Dermis microvascular lymphatic vessel endothelial cell (primary cell): ENCODE results near the gene CRISPLD2. TPM values are rescaled to one million over a fixed set of nuclear protein-coding genes. Genes with fewer than 3 reads are reported as not detected.

ENCODE experiments used
- DNase-seq, 2 donors: peaks; one replicate each; pipeline versions ENCODE4 v3.0.0 to v3.0.0-alpha.2; 2010; ENCODE audit warnings: low read depth in 2 of 2
- total RNA-seq: library from RNA; depleted of rRNA; stranded (reverse); fragments of >200 nt; gene quantifications from 2 replicates; pipeline ENCODE4 v1.2.1, GENCODE V29; 2014

CRISPLD2 gene
- total RNA-seq, 1 donor from 2014 or later: under 0.01 TPM

DNA sequence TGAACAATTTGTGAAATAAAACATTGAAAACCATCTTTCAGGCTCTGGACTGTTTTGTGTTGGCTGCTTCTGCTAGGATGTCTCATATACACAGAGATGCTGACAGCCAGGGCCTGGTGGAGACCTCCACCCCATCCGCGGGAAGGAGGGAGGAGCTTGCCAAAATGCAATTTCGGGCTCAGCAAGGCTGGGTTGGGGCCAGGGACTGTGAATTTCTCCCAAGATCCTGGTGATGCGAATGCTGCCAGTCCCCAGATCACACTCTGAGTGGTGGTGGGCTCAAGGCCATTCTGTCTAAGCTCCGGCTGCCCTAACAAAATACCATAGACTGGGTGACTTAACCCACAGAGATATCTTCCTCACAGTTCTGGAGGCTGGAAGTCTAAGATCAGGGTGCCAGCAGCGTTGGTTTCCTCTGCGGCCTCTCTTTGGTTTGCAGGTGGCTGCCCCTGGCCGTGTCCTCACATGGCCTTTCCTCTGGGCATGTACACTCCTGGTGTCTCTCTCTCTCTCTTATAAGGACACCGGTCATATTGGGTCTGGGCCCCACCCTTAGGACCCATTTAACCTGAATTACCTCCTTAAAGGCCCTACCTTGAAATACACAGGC is 89.8 kb downstream of the CRISPLD2 start:
- no peak for DNase-seq

DNA sequence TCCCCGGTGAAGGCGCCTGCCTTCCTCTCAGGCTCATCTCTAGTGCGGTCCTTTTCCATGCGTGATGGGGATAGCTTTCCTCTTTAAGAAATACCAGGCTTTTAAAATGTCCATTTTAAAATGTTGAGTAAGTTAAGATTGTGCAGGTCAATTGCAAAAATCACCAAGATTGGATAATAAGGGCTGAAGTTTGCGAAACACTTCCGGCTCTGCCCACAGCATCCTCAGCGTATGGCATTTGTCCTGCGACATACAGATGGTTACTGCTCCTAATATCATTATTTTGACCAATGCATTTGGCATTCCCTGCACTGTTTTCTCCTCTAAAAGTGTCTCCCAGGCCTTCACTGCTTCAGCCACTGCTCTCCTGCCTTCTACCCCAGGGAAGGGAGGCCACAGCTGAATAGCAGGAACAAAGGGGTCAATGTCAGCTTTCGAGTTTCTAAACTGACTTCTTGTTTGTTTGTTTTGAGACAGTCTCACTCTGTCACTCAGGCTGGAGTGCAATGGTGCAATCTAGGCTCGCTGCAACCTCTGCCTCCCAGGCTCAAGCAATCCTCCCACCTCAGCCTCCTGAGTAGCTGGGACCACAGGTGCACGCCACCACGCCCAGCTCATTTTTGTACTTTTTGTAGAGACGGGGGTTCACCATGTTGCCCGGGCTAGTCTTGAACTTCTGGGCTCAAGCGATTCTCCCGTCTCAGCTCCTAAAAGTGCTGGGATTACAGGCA is 91.9 kb downstream of the CRISPLD2 start:
- DNase-seq: no peak

DNA sequence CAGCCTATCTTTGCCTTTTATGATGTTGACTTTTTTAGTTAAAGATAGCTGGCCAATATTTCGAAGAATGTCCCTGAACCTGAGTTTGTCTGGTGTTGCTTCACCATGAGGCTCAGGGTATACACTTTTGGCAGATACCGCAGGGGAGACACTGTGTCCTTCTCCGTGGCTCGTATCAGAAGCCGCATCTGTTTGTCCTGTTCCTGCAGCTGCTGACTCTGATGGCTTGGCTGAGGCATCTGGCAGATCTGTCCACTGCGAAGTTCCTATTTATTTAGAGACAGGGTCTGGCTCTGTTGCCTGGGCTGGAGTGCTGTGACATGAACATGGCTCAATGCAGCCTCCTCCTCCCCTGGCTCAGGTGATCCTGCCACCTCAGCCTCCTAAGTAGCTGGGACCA is 93.5 kb downstream of the CRISPLD2 start:
- peak in 1 of 2 donors; percentile 9 for DNase-seq

DNA sequence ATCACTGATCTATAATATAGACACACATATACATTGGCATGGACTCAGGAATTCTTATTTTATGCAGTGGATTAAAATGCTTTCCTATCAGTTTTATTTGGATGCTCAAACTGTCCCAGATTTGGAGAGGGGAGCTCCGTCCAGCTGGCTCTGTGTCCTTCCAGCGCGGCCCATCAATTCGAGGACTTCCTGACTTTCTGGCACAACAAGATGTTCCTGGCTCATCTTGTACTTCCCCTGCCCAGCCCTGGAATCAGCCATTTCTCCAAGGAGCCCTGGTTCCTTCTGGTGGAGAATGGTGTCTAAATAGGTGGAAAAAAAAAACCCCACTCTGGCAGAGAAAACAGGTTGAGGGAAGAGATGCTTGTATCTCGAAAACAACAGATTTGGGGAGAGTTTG is 94.5 kb downstream of the CRISPLD2 start:
- no peak for DNase-seq

DNA sequence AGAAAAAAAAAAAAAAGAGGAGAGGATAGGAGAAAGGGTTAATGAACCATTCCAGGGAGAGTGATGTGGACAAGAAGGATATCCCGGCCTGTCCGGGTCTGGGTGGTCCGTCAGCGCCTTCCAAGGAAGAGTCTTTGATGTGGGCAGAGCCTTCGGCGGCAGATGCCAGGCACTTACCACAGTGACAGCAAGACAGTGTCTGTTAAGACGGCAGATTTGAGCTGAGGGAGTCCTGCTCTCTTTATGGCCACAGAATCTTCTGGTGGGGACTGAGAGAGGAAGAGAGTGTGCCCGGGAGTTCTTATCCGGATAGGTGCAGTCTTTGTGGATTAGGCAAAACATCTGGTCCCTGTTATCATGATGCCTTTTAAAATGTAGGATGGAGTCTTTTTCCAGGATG is 96.4 kb downstream of the CRISPLD2 start:
- DNase-seq: no peak

DNA sequence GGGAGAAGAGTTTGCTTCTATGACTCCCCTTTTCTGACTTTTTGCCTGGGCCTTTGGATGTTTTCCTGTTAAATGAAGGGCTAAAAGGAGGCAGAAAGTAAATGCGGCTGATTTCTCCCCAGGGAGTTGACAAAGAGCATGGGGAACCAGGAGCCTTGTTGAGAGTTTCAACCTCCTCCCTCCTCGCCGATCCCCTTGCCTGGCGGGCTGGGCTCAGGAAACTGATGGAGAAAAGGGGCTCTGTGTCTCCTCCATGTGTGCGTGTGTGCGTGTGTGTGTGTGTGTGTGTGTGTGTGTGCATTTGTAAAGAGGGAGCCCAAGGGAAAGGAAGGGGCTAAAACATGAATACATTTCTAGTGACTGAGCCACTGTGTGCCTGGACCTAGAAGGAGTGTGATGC is 97.1 kb downstream of the CRISPLD2 start:
- DNase-seq: no peak

DNA sequence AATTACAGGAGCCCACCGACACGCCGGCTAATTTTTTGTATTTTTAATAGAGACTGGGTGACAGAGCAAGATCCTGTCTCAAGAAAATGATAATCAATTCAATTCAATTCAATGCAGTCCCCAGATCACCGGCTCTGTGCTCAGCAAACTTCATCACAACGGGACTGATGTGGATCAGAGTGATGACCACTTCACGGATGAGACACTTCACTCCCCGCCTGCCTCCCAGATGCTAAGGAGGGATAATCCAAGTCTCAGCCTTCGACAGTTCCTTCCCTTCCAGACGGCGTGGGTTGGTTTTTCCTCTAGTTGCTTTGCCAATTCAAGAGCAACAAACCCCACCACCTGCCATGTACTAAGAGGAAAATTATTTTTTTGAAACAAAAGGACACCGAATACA is 97.7 kb downstream of the CRISPLD2 start:
- no peak for DNase-seq

DNA sequence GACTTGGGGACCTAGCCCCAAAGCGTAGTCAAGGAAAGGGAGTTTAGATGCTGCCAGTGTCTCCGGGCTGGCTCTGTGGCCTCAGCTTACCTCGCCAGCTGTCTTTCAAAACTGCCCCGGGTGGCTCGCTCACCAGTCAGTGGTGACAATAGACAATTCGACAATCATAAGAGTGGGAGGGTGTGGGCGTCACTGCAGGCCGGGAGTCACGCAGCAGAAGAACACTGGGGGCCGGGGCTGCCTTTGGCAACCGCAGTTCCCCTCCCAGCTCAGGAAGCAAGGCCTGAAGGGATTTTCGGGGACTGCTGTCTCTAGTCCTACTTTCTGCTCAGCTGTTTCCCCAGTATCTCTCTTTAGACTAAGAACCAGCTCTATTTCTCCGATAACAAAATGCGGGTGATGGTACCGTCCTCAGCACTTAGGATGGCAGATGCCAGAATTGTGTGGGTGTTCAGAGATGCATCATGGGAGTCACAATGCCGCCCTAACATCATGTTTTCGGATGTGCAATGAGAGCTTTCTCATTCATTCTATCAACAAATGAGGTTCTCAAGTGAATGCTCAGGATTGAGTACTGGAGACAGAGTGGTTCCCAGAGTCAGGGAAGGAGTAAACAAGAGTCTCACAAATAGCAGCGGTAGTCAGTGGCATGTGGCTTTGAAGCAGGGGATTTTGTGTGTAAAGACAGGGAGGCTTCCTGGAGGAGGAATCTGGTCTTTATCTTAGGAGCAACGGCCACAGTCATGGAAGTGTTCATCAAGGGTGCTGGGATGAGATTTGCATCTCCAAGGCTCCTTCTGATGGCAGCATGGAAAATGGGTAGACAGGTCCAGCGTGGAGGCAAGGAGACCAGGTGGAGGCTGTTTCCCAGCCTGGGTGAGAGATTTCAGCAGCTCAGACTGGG is 98.5 kb downstream of the CRISPLD2 start:
- no peak for DNase-seq

DNA sequence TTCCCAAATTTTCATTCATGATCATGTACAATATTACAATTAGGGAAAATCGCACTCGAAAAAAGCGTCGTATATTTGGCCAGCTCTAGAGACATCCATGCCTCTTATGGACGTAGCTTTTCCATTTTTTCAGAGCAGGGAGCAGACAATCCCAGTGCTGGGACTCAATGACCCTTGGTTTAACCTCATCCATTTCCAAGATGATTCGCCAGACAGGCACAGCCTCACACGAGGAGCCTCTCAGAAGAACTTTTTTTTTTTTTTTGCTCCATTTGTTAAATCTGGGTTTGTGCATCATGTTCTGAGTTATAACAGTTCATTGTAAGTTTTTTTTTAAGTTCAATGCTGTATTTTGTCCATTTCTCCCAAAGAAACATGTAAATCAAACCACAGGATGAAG is 99.5 kb downstream of the CRISPLD2 start:
- DNase-seq: no peak

DNA sequence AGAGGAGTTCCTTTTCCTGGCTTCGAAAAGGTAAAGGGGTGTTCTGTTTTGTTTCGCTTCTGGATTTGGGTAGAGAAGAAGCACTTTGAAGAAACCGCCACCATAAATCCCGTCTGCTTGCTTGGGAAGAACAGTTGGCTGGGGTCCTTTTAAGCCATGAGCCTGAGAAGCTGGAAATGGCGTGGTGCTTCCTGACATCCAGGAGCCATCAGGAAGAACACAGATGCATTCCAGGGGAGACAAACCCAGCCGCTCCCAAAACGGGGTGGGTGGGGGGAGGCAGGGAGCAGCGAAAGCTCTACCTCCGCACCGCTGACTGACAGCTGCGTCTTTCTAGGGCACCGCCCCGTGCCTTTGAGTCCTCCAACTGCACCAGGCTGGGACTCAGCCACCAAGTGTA is 99.9 kb downstream of the CRISPLD2 start:
- DNase-seq: no peak

DNA sequence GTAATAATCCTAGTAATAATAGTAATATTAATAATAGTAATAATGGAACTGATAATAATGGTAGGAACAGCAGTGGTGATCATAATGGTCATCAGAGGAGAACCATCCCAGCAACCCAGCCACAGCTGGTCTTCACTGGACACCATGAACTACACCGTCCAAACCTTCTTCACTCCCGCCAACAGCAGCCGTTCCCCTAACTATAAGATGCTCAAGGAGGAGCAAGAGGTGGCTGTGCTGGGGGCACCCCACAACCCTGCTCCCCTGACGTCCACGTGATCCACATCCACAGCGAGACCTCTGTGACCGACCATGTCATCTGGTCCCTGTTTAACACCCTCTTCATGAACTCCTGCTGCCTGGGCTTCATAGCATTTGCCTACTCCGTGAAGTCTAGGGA is 100.5 kb downstream of the CRISPLD2 start:
- DNase-seq: no peak

DNA sequence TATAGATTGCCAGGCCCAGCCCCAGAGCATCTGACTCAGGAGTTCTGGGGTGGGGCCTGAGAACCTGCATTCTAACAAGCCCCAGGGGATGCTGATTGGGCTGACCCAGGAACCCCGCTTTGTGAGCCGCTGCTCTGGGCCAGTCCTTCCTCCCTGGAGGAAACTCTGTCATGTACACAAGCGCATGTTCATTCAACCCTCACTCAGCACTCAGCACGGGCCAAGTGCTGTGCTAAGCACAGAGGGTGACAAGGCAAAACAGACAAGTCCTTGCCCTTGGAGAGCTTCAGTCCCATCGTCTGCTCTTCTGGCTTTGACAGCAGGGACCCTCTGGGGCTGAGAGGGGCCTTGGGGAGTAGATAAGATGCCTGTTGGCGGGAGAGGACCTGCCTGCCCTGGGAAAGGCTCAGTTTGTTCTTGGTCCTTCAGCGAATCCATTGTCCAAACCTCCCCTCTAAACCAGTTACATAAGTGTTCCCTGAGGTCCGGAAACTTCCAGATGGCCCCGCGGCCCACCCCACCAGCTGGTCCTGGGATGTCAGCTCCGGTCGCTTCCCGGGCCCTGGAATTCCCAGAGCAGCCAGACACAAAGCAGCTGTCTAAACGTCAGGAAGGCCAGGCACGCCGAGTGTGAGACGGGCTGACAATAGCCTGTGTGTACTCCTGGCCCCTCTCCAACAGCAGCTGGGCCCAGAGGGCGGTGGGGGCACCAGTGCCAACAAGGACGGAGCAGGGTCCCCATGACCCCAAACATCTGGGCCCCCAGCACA is 102.8 kb downstream of the CRISPLD2 start:
- peak; percentile 33 to 80 for DNase-seq

DNA sequence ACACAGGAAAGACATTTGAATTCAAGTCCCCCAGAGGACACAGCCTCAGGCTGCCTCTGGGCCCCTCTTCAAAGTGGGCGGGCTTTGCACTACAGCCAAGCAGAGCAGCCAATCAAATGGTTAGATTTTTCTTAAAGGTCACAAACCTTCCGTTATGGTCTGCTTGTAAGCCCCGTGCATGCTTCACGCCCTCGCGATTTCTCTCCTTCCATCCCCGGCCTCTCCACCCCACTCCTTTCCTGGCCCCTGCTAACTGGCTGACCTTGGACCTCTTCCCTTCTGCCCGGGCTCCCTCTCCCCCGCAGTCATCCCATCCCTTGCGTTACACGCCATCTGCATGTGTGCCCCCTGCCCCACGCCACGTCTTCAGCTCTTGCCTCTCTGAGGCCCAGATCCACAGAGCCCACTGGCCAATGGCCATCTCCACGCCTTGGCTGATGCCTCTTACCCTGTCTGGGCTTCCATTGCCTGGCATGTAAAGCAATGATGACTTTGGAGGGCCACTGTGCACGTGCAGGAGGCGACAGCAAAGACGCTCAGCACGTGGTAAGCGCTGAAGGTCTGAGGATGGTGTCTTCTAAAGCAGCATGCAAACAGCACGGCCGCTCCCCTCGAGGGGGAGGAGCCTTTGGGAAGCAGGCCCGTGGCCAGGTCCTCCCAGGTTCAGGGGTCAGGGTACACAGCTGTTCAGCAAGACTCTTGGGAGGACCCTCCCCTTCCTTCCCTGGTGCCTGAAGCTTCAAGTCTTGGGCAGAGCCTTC is 104.7 kb downstream of the CRISPLD2 start:
- DNase-seq: no peak

DNA sequence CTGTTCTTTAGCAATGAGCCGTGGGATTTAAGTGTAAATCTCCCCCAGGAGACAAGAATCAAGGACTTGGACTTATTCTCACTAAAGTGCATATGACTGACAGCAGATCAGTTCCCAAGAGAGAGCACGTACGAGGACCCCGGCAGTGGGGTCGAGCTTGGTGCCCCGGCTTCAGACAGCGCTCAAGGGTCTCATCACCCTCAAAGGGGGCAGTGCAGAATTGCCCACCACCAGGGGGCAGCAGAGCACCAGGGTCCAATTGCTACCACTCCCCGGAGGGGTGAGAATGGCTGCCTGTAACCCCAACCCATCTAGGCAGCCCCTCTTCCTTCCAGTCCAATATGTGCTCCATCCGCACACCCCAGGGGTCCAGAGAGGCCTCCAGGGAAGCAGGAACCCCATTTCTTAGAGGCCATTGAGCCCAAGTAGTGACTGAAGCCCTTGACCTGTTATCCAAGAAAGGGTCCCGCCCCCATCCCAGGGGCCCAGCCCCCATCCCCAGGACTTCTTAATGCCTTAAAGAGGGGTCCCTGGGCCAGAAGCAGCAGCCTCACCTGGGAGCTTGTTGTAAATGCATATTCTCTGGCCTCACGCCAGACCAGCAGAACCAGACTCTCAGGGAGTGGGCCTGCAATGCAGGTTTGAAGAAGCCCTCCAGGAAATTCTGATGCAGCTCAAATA is 105.4 kb downstream of the CRISPLD2 start:
- peak in 1 of 2 donors; percentile 43 for DNase-seq

DNA sequence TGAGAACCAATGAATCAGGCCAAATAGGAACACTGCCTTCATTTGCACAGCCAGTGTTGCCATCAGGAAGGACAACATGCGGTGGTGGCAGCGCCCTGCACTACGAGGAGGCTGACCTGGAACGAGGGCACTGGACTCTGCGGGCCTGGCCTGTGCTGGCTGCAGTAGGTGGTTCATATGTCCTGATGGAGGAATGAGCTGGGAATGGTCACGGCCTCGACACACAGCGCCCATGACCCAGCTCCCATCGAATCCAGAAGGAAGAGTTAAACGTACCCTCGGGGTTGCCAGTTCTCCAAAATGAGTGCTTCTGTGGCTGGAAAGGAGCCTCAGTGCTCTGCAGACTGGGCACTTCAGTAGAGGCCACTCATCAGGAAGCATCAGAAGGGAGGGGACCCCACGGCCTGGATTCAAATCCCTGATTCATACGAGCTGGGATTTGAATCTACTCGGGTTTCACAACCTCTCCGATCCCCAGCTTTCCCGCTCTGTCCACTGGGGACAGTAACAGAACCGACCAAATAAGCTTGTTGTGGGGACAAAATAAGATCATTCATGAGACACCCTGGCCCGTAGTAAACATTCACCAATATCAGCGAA is 106.1 kb downstream of the CRISPLD2 start:
- no peak for DNase-seq

DNA sequence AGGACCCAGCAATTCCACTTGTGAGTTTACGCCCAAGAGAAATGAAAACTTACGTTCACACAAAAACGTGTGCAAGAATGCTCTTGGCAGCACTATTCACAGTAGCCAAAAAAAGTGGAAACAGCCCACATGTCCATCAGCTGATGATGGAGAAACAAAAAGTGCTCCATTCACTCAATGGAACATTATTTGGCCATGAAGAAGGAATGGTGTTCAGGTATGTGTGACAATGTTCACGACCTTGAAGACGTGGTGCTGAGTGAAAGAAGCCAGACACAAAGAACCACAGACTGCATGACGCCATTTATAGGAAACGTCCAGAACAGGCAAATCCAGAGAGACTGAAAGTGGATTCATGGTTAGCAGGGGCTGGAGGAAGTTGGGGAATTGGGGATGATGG is 106.7 kb downstream of the CRISPLD2 start:
- no peak for DNase-seq

DNA sequence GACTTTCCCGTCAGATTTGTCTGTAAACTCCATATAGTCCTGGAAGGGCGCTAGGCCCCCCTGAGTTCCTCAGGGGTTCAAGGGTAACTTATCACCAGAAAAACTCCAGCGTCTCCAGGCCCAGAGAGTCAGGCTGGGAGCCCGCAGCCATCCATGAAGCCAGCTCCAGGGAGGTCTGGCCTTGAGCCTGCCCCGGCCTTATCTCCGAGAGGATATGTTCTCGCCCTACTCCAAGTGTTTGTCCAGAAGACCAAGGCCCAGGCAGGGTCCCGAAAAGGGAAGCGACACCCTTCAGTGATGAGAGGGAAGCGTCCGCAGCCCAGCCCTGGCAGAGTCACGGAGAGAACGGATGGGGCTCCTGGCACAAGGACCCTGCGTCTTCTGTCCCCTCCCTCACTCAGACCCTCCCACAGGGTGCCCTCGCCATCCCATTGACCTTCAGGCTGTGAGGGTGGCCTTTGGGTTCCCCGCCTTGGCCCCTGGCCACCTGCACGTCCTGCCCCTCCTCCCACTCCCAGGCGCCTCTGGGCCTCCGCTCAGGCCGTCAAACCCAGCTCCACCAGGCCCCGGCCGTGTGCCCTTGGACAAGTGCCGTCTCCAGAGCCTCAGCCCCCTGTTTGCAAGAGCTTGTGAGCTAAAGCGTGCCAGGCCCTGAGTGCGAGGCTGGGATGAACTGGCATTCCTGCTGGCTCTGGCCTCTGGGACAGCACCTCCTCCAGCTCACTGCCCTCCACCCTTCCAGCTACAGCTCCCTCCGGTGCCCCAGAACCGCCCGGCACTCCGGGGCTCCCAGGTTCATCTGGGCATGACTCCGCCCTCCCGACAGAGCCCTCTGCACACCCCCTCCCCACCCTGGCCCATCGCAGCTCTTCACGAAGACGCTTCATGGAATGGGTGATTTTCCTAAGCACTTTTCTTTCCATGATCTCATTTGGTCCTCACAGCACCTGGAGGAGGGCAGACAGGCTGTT is 108.1 kb downstream of the CRISPLD2 start:
- DNase-seq: no peak

DNA sequence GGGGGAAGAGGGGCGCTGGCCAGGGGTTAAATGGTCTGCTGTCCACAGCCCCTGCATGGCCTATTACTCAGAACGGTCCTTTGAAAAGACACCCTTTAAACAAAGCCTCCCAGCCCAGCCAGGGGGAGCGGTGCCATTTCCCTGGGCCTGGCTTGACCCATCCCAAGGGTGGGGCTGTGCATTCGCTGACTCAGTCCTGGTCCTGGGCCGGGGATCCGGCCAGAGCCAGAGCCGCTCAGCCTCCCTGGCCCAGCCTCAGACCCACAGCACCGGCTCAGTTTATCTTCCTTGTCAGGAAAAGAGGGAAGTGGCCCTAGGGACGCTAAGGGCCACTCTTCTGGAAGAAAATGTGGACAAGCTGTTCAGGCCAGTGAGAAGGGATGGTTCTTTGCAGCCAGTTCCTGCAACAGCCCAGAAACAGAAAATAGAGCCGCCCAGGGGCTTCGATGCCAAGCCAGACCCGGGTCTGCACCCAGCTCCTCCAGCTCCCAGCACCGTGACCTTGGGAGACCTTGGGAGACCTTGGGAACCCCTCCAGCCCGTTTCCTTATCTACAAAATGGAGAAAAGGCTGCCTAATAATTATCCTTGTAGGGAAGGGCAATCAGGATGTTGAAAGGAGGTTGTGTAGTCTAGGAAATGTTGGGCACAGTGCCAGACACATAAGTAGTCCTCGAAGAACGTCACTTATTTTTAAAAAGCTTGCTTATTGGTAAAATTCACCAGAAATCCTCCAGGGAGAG is 109.1 kb downstream of the CRISPLD2 start:
- no peak for DNase-seq
